ENCODE measurements around the gene ZMYM1. TPM values are rescaled to one million over a fixed set of nuclear protein-coding genes. Genes with fewer than 3 reads are reported as not detected.
"Not testable (repeated sequence)": the region's sequence is repeated elsewhere in the genome, so short reads cannot be mapped to it uniquely, and the experiment has no call there.

ZMYM1 gene
- 4.5 TPM for total RNA-seq
- long read RNA-seq, partial matches to known transcripts, result 0 of 3 reads
- long read RNA-seq, other reads (novel, unspliced or antisense), result 2 of 3 reads

- DNase-seq (ENCODE audit: missing footprints) (peak; percentile 93), ATAC-seq (peak; percentile 95)
- intact Hi-C loops (cut with DNase I), result loop anchor here (5.0 kb wide), 1 partner anchor 47 kb away; the partner anchor contains the start of gene ZMYM6
Observed at GRCh38 chr1:35079003-35079930, at the start of gene ZMYM1. ZMYM1 (plus strand) TSS chr1:35079385; CDS start chr1:35093988, 14,603 bp downstream.

DNA sequence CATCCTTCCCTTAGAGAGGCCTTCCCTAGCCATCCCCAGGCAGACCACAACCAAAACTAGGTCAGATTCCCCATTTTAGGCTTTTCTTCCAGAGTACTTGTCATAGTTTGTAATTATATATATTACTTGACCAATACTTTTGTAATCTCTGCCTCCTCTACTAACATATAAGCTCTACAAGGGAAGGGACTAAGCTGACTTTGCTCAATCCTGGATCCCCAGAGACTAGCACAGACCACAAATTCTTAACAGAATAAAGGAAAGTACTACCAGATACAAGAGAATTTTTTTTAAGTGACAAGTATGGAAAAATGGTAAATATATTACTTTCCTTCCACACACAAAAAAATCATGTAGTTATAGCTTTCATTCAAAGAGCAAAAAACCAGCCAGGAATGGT, 49.4 kb upstream of the ZMYM1 start:
- ATAC-seq, result no peak
- intact Hi-C loops (cut with DNase I), result loop anchor here (5.0 kb wide), 3 partner anchors 48 to 172 kb away; partner anchors contain the start of genes SFPQ, SMIM12 and ZMYM1
- no peak for DNase-seq (ENCODE audit: missing footprints)

GRCh38 chr1:35030338-35030737, 48.8 kb upstream of the ZMYM1 start:
- ATAC-seq (no peak), DNase-seq (ENCODE audit: missing footprints) (no peak)
- intact Hi-C loops (cut with DNase I), result loop anchor here (5.0 kb wide), 3 partner anchors 47 to 173 kb away; partner anchors contain the start of genes SFPQ, SMIM12 and ZMYM1

DNA sequence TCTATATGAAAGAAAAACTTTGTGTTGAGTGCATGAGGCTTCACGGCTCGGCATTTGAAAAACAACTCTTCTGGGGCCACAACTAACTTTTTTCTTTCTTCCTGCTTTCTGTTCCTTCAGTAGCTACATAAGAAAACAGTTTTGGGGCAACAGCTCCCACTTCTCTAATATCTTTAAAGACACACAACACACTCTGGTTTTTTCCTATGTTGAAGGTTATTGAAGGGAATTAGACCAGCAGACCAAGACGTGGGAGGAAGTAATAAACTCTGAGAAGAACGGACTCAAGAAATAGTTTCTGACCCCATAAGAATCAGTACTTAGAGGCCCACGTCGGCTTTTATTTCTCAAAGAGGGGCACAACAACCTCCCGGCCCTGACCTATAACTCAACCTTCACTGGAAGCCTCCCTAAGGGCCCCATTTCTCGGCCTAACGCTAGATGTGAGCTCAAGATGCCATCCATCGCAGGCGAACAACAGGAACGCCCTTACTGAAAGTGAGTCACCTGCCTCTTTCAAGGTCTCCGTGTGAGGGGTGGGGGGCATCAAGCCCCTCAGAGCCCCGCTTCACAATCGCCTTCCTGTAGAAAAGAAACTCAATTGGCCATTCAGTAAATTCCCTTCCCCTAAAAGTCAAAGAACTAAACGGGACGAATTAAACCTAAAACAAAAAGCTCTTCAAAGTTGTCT, 48.3 kb upstream of the ZMYM1 start:
- intact Hi-C loops (cut with DNase I), result loop anchor here (5.0 kb wide), 3 partner anchors 46 to 174 kb away; partner anchors contain the start of genes SFPQ, SMIM12 and ZMYM1
- no peak for ATAC-seq
- no peak for DNase-seq (ENCODE audit: missing footprints)

DNA sequence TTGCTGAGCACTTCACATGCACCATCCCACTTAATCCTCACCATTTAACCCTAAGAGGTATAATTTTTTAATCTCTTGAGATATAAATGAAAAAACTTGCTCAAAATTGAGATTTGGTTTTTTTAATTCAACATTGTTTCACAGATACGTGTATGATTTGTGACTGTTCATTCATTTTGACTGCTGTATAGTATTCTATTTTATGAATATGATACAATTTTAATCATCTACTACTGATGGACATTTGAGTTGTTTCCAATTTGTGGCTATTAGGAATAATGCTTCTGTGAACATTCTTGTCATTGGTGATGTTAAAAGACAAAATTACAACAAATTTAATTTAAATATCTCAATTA, 46.8 kb upstream of the ZMYM1 start:
- DNase-seq (ENCODE audit: missing footprints), result no peak
- no peak for ATAC-seq
- intact Hi-C loops (cut with DNase I), result loop anchor here (5.0 kb wide), 3 partner anchors 45 to 175 kb away; partner anchors contain the start of genes SFPQ, SMIM12 and ZMYM1

DNA sequence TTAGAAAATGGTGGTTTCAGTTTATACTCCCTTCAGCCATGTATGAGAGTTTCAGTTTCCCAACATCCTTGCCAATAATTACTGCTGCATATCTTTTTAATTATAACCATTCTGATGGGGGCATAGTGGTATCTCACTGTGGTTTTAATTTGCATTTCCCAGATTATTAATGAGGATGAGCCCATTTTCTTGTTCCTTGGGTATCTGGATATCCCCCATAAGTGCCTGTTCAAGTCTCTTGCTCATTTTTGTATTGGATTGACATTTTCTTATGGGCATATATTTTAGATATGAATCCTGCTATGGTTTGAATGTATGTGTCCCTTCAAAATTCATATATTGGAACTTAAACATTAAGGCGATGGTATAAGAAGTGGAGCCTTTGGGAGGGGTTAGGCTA, 45.8 kb upstream of the ZMYM1 start:
- DNase-seq (ENCODE audit: missing footprints), result no peak
- intact Hi-C loops (cut with DNase I), result loop anchor here (5.0 kb wide), 3 partner anchors 44 to 176 kb away; partner anchors contain the start of genes SFPQ, SMIM12 and ZMYM1
- no peak for ATAC-seq

GRCh38 chr1:35036621-35037020, 42.6 kb upstream of the ZMYM1 start:
- DNase-seq (ENCODE audit: missing footprints) (no peak), ATAC-seq (no peak)
- intact Hi-C loops (cut with DNase I), result no loop called here

DNA sequence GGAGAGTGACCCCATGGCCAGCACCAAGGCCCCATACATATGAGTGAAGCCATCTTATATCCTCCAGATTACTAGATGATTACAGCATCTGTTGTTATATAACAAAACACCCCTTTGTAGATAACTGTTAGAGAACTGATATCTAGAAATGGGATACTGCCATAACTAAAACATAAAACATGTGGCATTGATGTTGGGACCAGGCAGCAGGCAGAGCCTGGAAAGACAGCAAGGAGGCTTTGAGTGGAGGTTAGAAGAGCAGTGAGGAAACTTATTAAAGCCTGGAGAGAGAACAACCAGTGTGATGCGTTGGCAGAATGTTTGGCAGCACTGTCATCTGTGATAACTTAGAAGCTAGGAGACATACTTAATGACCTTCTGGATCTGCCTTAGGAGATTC, 42.0 kb upstream of the ZMYM1 start:
- ATAC-seq (no peak), DNase-seq (ENCODE audit: missing footprints) (no peak)
- intact Hi-C loops (cut with DNase I), result no loop called here

DNA sequence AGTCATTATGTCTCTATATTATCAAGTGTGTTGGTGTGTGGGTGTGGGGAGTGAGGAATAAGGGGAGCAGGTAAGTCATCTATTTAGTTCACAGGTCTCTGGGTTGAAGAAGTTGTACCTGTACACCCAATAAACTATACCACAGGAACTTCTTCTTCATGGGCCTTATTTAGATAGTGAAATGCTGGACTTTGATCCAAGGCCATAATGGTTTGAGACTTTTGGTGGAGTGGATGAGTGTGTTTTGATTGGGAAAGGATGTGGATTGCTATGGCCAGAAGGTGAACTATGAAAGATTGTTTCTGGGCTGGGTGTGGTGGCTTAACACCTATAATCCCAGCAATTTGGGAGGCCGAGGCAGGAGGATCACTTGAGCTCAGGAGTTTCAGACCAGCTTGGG, 40.5 kb upstream of the ZMYM1 start:
- DNase-seq (ENCODE audit: missing footprints) (no peak), ATAC-seq (no peak)
- intact Hi-C loops (cut with DNase I), result no loop called here

DNA sequence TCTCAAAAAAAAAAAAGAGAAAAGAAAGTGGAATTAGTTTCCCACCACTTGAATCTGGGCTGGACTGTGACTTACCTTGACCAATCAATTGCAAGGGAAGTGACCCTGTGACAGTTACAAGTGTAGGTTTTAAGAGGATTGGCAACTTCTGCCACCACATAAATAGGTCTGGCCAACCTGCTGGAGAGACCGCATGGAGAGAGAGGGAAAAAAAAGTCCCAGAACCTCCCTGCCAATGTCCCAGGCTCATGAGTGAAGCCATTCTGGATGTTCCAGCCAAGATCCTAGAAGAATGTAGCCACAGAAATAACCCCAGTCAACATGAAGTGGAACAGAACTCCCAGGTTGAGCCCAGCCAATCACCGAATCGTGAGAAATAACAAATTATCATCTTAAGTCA, 35.7 kb upstream of the ZMYM1 start:
- DNase-seq (ENCODE audit: missing footprints) (no peak), ATAC-seq (peak; percentile 88)
- intact Hi-C loops (cut with DNase I), result no loop called here

- DNase-seq (ENCODE audit: missing footprints) (no peak), ATAC-seq (no peak)
- intact Hi-C loops (cut with DNase I), result no loop called here
Observed at GRCh38 chr1:35044431-35044830, 34.8 kb upstream of the ZMYM1 start.

GRCh38 chr1:35046730-35047129, 32.5 kb upstream of the ZMYM1 start:
- intact Hi-C loops (cut with DNase I), result no loop called here
- ATAC-seq (no peak), DNase-seq (ENCODE audit: missing footprints) (no peak)

- intact Hi-C loops (cut with DNase I), result no loop called here
- ATAC-seq (no peak), DNase-seq (ENCODE audit: missing footprints) (no peak)
Observed at GRCh38 chr1:35047188-35047858, 31.9 kb upstream of the ZMYM1 start.

DNA sequence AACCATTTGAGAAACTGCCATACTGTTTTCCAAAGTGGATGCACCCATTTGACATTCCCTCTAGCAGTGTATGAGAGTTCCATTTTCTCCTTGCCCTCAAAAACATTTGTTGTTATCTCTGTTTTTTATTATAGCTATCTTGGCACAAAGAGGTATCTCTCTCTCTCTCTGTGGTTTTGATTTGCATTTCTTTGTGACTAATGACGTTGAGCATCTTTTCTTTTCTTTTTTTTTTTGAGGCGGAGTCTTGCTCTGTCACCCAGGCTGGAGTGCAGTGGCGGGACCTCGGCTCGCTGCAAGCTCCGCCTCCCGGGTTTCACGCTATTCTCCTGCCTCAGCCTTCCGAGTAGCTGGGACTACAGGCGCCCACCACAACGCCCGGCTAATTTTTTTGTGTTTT, 30.1 kb upstream of the ZMYM1 start:
- DNase-seq (ENCODE audit: missing footprints), result no peak
- intact Hi-C loops (cut with DNase I), result no loop called here
- ATAC-seq, result no peak

DNA sequence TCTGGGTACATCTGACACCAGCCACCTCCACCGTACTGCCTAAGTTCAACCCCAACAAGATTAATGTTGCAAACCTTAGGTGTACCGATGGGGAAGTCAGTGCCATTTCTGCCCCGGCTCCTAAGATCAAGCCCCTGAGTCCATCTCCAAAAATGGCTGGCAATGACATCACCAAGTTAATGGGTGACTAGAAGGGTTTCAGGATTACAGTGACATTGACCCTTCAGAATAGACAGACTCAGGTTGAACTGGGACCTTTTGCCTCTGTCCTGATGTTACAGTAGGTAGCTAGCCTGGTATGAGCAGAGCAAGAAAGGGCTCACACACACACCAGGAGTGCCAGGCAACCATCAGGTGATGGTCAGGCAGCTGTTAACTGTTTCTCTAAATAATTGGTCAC, 25.8 kb upstream of the ZMYM1 start:
- intact Hi-C loops (cut with DNase I), result no loop called here
- no peak for ATAC-seq

GRCh38 chr1:35054282-35054681, 24.9 kb upstream of the ZMYM1 start:
- intact Hi-C loops (cut with DNase I); ATAC-seq; DNase-seq (ENCODE audit: missing footprints): not testable (repeated sequence)

More for the DNA sequence above, 25.8 kb upstream of the ZMYM1 start:
- no peak for DNase-seq (ENCODE audit: missing footprints)

DNA sequence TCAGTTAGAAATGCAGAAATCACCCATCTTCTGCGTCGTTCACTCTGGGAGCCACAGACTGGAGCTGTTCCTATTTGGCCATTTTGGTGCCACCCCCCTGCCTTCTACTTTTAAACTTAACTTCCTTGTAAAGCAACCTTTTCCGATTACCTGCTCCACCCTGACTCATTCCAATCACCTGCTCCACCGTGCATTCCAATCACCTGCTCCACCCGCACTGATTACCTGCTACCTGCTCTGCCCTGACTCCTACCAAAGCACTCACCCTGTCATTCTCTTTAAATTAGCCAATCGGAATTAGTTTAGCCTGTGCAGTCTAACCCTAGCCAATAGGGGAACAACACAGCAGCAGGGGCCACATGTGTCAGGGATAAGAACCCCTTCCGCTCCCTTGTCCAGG, 20.9 kb upstream of the ZMYM1 start:
- intact Hi-C loops (cut with DNase I); DNase-seq (ENCODE audit: missing footprints); ATAC-seq: not testable (repeated sequence)

DNA sequence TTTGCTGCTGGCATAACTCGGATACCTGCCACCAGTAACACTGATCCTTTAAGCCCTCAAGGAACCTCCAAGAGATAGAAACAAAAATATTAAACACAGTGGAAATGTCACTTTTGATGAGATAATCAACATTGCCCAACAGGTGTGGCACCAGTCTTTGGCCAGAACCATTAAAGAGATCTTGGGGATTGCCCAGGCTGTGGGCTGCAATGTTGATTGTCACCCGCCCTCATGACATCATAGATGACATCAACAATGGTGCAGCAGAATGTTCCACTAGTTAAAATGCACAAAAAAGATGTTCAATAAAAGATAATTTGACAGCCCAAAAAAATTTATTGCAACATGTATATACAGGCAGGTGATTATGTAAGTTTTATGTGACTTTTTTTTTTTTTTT, 20.2 kb upstream of the ZMYM1 start:
- ATAC-seq, result no peak
- no peak for DNase-seq (ENCODE audit: missing footprints)
- intact Hi-C loops (cut with DNase I), result no loop called here

Measured in Right ventricle myocardium inferior (tissue), 1 donor.